Measurements from ENCODE around the gene OR5B12.

GRCh38 chr11:58487170-58487569, 45.1 kb upstream of the OR5B12 start:
- no peak for TF ChIP-seq CTCF (conservative IDR thresholded peaks at IDR 0.05 in 1 of 2, IDR thresholded peaks at IDR 0.05 in 1 of 2; ENCODE audit: extremely low read depth in 1 of 2, insufficient read depth in 1 of 2, low read depth in 1 of 2, low read length in 2 of 2)
- TF ChIP-seq EZH2 (IDR thresholded peaks at IDR 0.05; ENCODE audit: borderline replicate concordance, low read length) = no peak
